GM18499 (cell line): ENCODE data around the gene PRSS36.
"Not testable (repeated sequence)": the region's sequence is repeated elsewhere in the genome, so short reads cannot be mapped to it uniquely, and the experiment has no call there.

ENCODE experiments used
- ATAC-seq: cut with Tn5 transposase; IDR thresholded peaks from one replicate; pipeline ENCODE4 v1.9.1; 2021; ENCODE audit warnings: moderate number of reproducible peaks; ENCODE audit not compliant: insufficient read depth, unreplicated experiment

PRSS36 gene

GRCh38 chr16:31143011-31143693 is 6.7 kb downstream of the PRSS36 start:
- no peak for ATAC-seq

DNA sequence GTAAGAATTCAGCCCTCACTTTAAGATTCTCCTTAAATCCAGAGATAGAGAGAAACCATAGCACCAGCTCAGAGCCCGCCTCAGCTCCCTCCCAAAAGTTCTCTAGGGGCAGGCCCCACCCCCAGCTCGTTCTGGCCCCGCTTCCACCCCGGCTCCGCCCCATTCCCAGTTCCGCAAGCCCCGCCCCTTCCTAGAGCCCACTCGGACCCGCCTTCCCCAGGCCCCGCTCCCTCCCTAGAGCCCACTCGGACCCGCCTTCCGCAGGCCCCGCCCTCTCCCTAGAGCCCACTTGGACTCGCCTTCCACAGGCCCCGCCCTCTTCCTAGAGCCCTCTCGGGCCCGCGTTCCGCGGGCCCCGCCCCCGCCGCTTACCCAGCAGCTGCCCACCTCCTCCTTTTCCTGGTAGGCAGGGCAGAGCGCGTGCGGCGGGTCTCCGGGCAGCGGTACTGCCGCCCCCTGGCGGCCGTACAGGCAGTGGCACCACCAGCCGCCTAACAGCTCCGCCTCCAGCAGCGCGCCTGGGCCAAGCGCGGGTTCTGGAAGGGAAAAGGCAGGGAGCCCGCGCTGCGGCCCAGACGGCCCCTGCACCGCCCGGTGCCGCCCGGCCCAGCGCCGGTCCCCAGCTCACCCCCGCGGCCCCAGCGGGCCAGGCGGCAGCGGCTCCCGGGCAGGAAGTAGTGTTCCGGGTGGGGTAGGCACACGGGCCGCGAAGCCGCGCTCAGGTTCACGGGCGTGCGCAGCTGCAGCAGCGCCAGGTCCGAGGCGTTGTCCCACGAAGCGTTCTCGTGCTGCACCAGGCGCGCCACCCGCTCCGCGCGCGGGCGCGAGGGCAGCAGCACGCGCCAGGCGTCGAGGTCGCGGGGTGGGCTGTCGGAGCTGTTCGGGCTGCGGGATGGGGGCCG is 7.5 kb downstream of the PRSS36 start:
- ATAC-seq = peak; percentile 45

DNA sequence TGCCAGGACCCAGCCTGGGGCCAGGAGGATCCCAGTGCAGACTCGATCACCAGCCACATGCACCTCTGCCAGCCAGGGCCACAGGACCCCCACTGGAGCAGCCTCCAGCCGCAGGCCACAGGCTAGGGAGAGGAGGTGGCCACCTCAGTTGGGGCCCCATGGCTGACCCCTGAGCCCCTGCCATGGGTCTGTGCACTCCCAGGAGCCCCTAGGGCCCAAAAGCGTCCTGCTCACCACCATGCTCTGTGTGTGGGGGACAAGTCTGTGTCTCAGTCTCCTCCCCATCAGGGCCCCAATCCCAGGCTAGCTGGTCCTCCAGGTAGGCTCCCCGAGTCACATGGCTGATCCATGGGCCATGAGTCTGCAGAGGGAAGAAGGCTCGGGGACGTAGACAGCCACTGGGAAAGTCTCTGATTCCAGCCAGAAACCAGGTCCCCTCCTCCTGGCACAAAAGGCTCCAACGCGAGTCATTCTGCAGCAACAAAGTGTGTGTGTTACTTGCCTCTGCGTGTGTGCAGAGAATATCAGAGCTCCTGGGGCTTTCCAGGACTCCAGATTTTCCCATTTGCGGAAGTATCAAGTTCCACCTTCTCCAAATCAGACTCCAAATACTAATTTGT is 8.3 kb downstream of the PRSS36 start:
- no peak for ATAC-seq

- not testable (repeated sequence) for ATAC-seq
Observed at GRCh38 chr16:31141071-31141469, 8.8 kb downstream of the PRSS36 start.

- ATAC-seq = no peak
Observed at GRCh38 chr16:31138621-31139578, 11.0 kb downstream of the PRSS36 start.

- not testable (repeated sequence) for ATAC-seq
Observed at GRCh38 chr16:31136822-31137499, 12.9 kb downstream of the PRSS36 start.

DNA sequence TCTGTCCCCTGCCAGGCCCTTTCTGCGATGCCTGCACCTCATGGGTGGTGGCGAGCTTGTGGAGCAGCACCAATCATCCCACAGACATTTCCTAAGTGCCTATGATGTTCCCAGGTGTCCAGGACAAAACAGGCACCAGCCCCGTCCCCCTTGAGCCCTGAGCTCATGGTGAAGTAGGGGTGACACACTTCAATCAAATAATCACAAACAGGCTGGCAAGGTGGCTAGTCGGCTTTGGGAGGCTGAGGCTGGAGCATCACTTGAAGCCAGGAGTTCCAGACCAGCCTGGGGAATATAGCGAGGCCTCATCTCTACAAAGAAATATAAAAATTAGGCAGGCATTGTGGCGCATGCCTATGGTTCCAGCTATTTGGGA is 13.6 kb downstream of the PRSS36 start:
- no peak for ATAC-seq

DNA sequence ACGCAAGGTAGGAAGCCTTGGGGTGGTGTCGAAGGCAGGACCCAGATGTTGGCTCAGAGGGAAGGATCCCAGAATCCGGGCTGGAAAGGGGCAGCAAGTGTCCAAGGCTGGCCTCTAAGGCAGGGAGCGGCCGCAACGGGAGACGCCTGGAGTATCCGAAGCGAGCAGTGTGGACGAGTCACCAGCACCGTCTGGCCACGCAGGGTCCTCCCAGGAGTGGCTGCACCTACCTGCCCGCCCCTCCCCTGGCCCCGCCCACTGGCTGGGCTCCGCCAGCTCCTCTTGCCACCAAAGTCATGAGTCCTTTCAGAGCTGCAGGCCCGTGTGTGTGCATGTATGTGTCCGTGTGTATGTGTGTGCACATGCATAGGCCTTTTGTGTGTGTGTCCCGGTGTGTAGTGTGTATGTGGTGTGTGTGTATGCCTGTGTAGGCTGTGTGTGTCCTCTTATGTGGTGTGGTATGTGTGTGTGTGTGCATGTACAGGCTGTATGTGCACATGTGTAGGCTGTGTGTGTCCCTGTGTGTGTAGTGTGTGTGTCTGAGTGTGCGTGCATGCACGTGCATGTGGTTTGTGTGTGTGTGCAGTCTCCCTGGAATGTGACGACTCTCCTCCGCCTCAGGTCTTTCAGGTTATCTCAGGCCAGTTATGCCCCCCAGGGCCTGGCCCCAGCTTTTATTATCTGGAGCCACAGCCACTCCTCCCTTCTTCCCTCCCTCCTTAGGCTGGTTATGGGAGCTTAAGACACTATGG is 14.2 kb downstream of the PRSS36 start, which contains the start of gene PRSS8:
PRSS8 (minus strand) TSS at position 193 of the 752 bp plus-strand sequence. CDS start 229 bp downstream, outside the sequence.
- ATAC-seq = no peak

DNA sequence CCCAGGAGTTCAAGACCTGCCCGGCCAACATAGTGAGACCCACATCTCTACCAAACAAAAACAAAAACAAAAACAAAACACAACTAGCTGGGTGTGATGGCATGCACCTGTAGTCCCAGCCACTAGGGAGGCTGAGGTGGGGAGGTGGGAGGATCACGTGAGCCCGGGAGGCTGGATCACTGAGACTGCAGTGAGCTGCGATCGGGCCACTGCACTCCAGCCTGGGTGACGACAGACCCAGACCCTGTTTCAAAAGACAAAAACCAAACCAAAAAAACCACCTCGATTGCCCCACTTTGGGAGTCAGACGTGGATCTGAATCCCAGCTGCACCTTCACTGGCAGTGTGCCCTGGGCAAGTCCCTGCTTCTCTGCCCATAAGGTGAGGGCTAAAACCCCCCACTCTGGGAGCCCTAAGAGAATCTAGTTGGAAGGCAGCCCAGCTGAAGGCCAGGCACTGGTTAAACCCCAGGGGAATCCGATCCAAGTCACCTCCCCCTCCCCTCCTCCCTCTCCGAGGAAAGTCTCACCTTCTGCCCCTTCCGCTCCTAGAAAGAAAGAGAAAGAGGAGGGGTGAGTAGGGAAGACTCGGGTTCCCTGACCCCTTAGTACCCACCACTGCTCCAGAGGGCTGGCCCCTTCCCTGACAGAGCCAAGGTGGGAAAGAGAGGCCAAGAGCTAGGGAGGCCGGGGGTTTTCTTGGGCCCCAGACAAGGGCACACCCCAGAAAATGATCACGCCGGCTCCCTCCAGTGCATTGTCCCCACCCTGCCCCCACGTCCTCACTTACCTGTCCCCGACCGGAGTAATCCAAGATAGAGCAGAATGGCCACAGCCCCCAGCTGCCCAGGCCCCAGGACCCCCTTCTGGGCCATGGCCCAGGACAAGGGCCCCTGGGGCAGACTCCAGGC is 15.0 kb downstream of the PRSS36 start:
- no peak for ATAC-seq

GRCh38 chr16:31134091-31134571 is 15.7 kb downstream of the PRSS36 start:
- ATAC-seq = no peak

DNA sequence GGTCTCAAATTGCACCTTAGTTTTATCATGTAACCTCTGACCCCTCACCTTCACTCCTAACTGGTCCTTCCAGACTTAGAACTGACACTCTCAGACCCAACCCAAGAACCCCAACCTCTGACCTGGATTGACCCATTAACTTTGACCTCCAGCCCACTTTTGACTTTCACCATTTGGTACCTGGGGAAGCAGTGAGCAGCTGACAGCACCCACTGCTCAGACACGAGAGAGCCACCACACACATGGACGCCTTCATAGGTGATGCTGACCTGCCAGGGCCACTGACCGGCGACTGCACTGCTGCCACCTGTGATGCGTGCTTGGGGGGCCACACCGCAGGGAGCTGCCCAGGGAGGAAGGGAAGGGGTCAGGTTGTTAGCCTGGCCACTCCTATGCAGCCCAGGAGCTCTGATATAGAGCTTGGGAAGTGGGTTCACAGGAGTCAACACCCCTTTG is 16.8 kb downstream of the PRSS36 start:
- ATAC-seq = no peak

GRCh38 chr16:31132303-31132979 is 17.4 kb downstream of the PRSS36 start:
- ATAC-seq = no peak

DNA sequence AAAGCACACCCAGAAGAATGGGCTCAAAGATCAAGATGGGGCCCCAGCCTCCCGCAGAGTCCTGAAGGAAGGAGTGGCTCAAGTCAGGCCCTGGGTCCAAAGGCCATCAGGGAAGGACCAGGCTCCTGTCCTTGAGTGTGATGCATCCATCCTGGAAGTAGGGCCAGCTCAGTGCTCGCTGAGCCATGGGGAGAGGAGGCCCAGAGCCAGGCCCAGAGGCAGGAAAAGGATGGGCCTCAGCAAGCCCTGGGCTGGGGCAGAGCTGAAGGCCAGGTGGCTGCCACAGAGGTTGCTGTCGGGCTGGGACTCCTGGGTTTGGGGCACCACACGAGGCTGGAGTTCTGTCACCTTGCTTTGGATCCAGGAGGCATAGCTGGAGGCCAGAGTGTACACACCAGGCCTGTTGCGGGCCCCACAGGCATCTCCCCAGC is 18.0 kb downstream of the PRSS36 start:
- no peak for ATAC-seq

DNA sequence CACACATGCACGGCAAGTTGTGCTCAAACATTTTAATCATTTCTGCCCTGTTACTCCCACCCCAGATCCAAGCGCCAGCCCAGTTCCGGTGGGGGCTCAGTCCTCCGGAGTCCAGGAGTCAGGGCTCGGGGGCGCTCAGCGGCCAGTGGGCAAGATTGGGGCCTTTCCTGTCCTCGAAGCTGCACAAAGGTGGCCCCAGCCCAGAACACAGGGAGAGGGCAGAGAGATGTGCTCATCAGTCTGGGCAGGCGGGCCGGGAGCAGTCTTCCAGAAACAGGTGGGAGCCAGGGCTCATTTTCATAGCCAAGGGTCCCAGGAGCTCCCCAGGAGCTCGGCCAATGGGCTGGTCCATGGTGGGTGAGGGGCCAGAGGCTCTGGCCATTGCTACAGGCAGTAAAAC is 18.4 kb downstream of the PRSS36 start:
- ATAC-seq = no peak

DNA sequence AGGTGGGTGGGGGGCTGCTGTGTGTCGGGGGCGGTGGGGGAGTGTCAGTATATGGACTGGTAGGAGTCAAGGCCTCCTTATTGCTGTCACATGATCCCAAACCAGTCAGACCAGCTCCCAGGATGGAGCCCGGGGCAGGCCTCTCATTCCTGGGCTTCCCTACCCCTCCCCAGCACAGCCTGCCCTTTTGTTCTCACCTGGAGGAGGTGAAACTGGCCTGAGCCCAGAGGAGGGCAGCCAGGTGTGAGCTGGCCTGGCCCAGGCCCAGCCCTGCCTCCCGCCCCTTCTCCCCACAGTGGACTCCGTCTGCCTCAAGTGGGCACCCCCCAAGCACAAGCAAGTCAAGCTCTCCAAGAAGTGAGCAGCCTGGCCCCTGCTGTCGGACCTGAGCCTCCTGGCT is 19.0 kb downstream of the PRSS36 start:
- no peak for ATAC-seq

DNA sequence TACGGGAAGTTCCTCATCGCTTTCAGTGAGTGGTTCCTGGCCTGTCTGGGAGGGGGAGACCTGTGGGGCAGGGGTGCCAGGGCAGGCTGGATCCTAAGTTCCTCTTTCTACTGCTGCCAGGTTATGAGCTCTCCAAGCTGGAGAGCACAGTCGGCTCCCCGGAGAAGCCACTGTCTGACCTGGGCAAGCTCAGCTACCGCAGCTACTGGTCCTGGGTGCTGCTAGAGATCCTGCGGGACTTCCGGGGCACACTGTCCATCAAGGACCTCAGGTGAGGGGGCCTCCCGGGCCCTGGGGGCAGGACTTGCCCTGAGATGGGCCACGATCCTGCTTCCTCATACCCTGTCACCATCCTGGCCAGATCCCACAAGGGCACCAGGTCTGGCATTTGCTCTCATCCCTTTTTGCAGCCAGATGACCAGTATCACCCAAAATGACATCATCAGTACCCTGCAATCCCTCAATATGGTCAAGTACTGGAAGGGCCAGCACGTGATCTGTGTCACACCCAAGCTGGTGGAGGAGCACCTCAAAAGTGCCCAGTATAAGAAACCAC is 19.5 kb downstream of the PRSS36 start:
- no peak for ATAC-seq
